Activated T-cell treated with anti-CD3 and anti-CD28 coated beads, Interleukin-2, amount 50 U/mL, for 72 hours (primary cell): Measurements from ENCODE around the gene SLX9. TPM values are rescaled to one million over a fixed set of nuclear protein-coding genes. Genes with fewer than 3 reads are reported as not detected.
A peak's percentile ranks its signal among the peaks of the same experiment; 100 is the strongest.
"Not testable (repeated sequence)": the region's sequence is repeated elsewhere in the genome, so short reads cannot be mapped to it uniquely, and the experiment has no call there.

Experiments
- ATAC-seq, 2 donors: fragments of 150-1000 bp; cut with Tn5 transposase; replicated peaks in 1 of 2; 2 replicates each; pipeline ENCODE4 v1.10.0; 2021; ENCODE audit warnings: moderate library complexity in 2 of 2, mild to moderate bottlenecking in 1 of 2
- DNase-seq, 2 donors: peaks; one replicate each; pipeline ENCODE4 v3.0.0; 2021 to 2022; ENCODE audit warnings: mixed read lengths in 1 of 2
- H3K27ac Mint-ChIP-seq: one replicate; pipeline ENCODE4 v1.8.0; 2022; ENCODE audit warnings: mild to moderate bottlenecking, moderate library complexity, mixed read lengths
- H3K27me3 Mint-ChIP-seq: one replicate; pipeline ENCODE4 v1.8.0; 2022; ENCODE audit warnings: low read depth, mixed read lengths
- H3K36me3 Mint-ChIP-seq, 2 donors: one replicate each; pipeline ENCODE4 v1.8.0; 2022; ENCODE audit warnings: mixed read lengths in 2 of 2, mild to moderate bottlenecking in 1 of 2; ENCODE audit not compliant: insufficient read depth in 2 of 2
- H3K4me1 Mint-ChIP-seq: one replicate; pipeline ENCODE4 v1.8.0; 2022; ENCODE audit warnings: low read depth, mixed read lengths
- H3K4me3 Mint-ChIP-seq, 2 donors: one replicate each; pipeline ENCODE4 v1.8.0; 2022; ENCODE audit warnings: mild to moderate bottlenecking in 2 of 2, mixed read lengths in 2 of 2, moderate library complexity in 2 of 2
- H3K9me3 Mint-ChIP-seq, 2 donors: one replicate each; pipeline ENCODE4 v1.8.0; 2022; ENCODE audit warnings: mixed read lengths in 2 of 2
- total RNA-seq, 2 donors: library from RNA; stranded (reverse); gene quantifications; one replicate each; pipeline ENCODE4 v1.2.3, GENCODE V29; 2022

The SLX9 gene
- total RNA-seq, 2 donors from 2014 or later = 38.7 to 48.9 TPM

DNA sequence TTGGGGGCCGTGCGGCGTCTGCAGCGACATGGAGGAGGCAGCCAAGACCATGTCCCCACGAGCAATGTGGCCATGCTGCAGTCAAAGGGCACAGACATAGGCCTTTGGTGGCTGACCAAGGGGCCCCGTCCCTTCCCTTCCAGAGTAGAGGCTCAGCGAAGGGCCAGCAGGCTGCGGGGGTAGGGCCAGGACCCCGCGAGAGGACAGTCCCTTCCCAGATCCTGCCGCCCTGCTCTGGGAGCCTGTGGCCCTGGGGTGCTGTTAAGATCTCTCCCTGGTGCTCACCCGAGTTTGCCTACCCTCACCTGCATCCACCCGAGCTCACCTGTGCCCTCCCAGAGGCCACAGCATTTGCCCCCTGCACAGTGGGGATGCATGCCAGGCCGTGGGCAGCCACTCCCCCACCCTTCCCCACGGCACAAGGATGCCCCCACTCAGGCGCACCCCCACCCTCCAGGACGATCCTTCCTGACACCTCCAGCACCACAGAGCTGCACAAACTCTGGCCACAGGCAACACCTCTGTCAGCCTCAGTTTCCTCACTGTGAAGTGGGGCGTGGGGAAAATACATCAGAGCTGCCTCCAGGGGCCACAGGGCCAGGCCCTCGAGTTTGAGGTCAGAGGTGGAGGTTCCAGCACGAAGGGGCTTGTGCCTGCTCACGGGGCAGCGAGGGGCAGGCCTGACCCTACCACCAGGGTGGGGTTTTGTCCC lies 34.7 kb upstream of the SLX9 start:
- peak in 1 of 2 donors; percentile 7 for ATAC-seq
- H3K4me3 Mint-ChIP-seq = no peak overlapping the region
- no peaks in the 10 kb centered on the region for H3K9me3 Mint-ChIP-seq
- no peaks in the 10 kb centered on the region for H3K27me3 Mint-ChIP-seq
- H3K27ac Mint-ChIP-seq = no peak overlapping the region
- DNase-seq = no peak
- peaks cover 22% of the 10 kb centered on the region for H3K4me1 Mint-ChIP-seq
- H3K36me3 Mint-ChIP-seq = peaks cover 26 to 41% of the 10 kb centered on the region in 2 donors

GRCh38 chr21:44905728-44906090 lies 34.1 kb upstream of the SLX9 start:
- peaks cover 22% of the 10 kb centered on the region for H3K4me1 Mint-ChIP-seq
- ATAC-seq (no peak), DNase-seq (no peak)
- H3K4me3 Mint-ChIP-seq = no peak overlapping the region
- no peaks in the 10 kb centered on the region for H3K27me3 Mint-ChIP-seq
- peaks cover 26 to 38% of the 10 kb centered on the region in 2 donors for H3K36me3 Mint-ChIP-seq
- no peaks in the 10 kb centered on the region for H3K9me3 Mint-ChIP-seq
- no peak overlapping the region for H3K27ac Mint-ChIP-seq

- H3K4me3 Mint-ChIP-seq = no peak overlapping the region
- H3K36me3 Mint-ChIP-seq = peaks cover 18 to 29% of the 10 kb centered on the region in 2 donors
- H3K27me3 Mint-ChIP-seq = no peaks in the 10 kb centered on the region
- H3K9me3 Mint-ChIP-seq = no peaks in the 10 kb centered on the region
- no peak for ATAC-seq
- H3K4me1 Mint-ChIP-seq = peaks cover 39% of the 10 kb centered on the region
- peak overlapping the region; percentile 55 for H3K27ac Mint-ChIP-seq
- no peak for DNase-seq
Observed at GRCh38 chr21:44907225-44907965, 32.4 kb upstream of the SLX9 start.

GRCh38 chr21:44907966-44908895 lies 31.6 kb upstream of the SLX9 start:
- H3K4me1 Mint-ChIP-seq = peaks cover 42% of the 10 kb centered on the region
- peak overlapping the region; percentile 55 for H3K27ac Mint-ChIP-seq
- H3K36me3 Mint-ChIP-seq = peaks cover 11 to 20% of the 10 kb centered on the region in 2 donors
- DNase-seq = no peak
- H3K27me3 Mint-ChIP-seq = no peaks in the 10 kb centered on the region
- no peaks in the 10 kb centered on the region for H3K9me3 Mint-ChIP-seq
- H3K4me3 Mint-ChIP-seq = no peak overlapping the region
- no peak for ATAC-seq

DNA sequence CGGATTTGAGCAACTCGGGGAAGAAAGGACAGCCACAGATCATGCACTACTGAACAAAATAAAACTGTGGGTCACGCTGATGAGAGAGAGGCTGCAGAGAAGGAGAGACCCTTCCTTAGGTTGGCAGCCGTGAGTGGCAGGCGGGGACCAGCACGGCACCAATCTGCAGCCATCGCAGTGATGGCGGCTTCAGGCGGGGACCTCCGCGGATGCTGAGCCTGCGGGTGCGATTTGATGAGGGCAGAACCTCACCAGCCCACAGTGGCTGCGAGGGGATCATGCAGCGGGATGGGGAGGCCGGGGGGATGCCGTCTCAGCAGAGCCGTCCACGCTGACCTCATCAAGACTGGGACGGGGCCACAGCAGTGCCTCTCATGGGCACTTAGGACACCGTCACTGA lies 30.9 kb upstream of the SLX9 start:
- peak overlapping the region in 1 of 2 donors; percentile 59 for H3K4me3 Mint-ChIP-seq
- ATAC-seq = no peak

GRCh38 chr21:44909719-44910118 lies 30.1 kb upstream of the SLX9 start:
- ATAC-seq = no peak
- H3K36me3 Mint-ChIP-seq = peaks cover 8 to 16% of the 10 kb centered on the region in 2 donors
- DNase-seq = no peak
- H3K9me3 Mint-ChIP-seq = no peaks in the 10 kb centered on the region
- H3K27ac Mint-ChIP-seq = no peak overlapping the region
- H3K4me3 Mint-ChIP-seq = peak overlapping the region in 1 of 2 donors; percentile 50
- peaks cover 55% of the 10 kb centered on the region for H3K4me1 Mint-ChIP-seq
- H3K27me3 Mint-ChIP-seq = no peaks in the 10 kb centered on the region

More for the DNA sequence above, 30.9 kb upstream of the SLX9 start:
- peak overlapping the region; percentile 54 for H3K27ac Mint-ChIP-seq
- H3K27me3 Mint-ChIP-seq = no peaks in the 10 kb centered on the region
- no peaks in the 10 kb centered on the region for H3K9me3 Mint-ChIP-seq
- H3K36me3 Mint-ChIP-seq = peaks cover 11 to 20% of the 10 kb centered on the region in 2 donors
- no peak for DNase-seq
- peaks cover 47% of the 10 kb centered on the region for H3K4me1 Mint-ChIP-seq

DNA sequence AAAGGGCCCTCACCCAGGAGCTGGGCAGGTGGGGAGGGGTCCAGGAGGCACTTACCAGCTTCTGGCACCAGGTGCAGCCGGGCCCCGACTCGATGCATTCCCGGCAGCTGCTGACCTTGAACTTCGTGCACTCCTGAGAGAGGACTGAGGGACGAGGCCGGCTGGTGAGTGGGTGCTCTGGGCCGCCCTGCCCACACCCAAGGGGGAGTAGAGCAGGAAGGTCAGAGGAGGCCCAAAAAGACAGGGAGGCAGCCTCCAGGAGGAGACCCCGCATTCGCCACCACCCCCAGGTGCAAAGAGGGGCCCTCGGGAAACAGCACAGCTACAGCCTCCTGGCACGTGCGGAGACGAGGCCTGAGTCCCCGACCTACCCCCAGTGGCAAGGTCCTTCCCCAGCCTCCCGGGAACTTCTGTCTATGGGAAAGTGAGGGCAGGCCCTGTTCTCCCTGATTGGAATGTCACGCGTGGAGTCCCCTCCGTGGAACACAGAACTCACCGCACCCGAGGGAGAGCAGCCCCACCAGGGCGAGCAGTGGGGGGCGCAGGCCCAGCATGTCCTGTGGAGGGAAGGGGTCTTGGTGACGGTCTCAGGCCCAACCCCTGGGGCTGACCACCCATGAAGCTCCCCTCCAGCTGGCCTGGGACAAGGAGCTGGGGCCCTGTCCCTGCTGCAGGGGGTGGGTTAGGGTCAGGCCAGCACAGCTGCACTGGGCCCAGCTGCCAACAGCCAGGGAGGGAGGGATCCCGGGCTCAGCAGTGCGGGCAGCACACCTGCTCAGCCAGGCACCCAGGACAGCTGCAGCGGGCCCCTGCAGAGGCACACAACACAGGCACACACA lies 29.4 kb upstream of the SLX9 start:
- Mint-ChIP-seq H3K4me1 (peaks cover 63% of the 10 kb centered on the region), H3K36me3 (peaks cover 8 to 16% of the 10 kb centered on the region in 2 donors), H3K27ac (no peak overlapping the region), H3K4me3 (peak overlapping the region; percentile 48 to 89), H3K27me3 (no peaks in the 10 kb centered on the region), H3K9me3 (no peaks in the 10 kb centered on the region)
- ATAC-seq = no peak
- DNase-seq = no peak

GRCh38 chr21:44911068-44911383 lies 28.8 kb upstream of the SLX9 start:
- Mint-ChIP-seq H3K9me3 (no peaks in the 10 kb centered on the region), H3K36me3 (peaks cover 8 to 16% of the 10 kb centered on the region in 2 donors), H3K27ac (peak overlapping the region; percentile 14), H3K4me1 (peaks cover 68% of the 10 kb centered on the region), H3K27me3 (no peaks in the 10 kb centered on the region), H3K4me3 (peak overlapping the region; percentile 48 to 89)
- no peak for DNase-seq
- ATAC-seq = no peak

- Mint-ChIP-seq H3K36me3 (peaks cover 6 to 13% of the 10 kb centered on the region in 2 donors), H3K27me3 (no peaks in the 10 kb centered on the region), H3K4me3 (peak overlapping the region; percentile 48 to 89), H3K9me3 (no peaks in the 10 kb centered on the region), H3K4me1 (peaks cover 74% of the 10 kb centered on the region), H3K27ac (peak overlapping the region; percentile 14)
- peak; percentile 71 to 74 for DNase-seq
- peak; percentile 72 to 73 for ATAC-seq
Observed at GRCh38 chr21:44911384-44912157, 28.3 kb upstream of the SLX9 start.

DNA sequence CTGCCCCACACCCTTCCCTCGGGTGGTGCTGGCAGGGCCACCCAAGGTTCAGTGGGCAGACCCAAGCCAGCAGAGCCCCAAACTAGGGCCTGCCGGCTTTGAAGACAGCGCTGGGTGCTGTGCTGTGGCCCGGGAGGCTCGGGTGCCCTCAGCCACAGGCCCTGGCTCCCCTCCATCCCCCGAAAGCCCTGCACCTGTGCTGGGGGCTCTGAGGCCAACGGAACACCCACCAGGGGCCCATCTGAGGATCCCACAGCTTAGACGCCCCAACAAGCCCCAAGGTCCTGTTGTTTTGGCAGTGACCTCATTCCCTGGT lies 27.7 kb upstream of the SLX9 start:
- Mint-ChIP-seq H3K27ac (peak overlapping the region; percentile 14), H3K4me1 (peaks cover 79% of the 10 kb centered on the region), H3K27me3 (no peaks in the 10 kb centered on the region), H3K4me3 (peak overlapping the region; percentile 48 to 89), H3K9me3 (no peaks in the 10 kb centered on the region), H3K36me3 (peaks cover 6 to 13% of the 10 kb centered on the region in 2 donors)
- DNase-seq = no peak
- no peak for ATAC-seq

- Mint-ChIP-seq H3K27ac (peak overlapping the region; percentile 26), H3K4me3 (peak overlapping the region; percentile 87 to 93), H3K4me1 (peaks cover 85% of the 10 kb centered on the region), H3K36me3 (peaks cover 6 to 15% of the 10 kb centered on the region in 2 donors)
- DNase-seq, H3K9me3 Mint-ChIP-seq, ATAC-seq, H3K27me3 Mint-ChIP-seq: not testable (repeated sequence)
Observed at GRCh38 chr21:44912506-44913412, 27.1 kb upstream of the SLX9 start.
